IPS-15b (cell line): ENCODE measurements around the gene KNCN.

Experiments
- H3K27me3 ChIP-seq: one replicate; pipeline ENCODE4 v1.6.1; 2013; ENCODE audit warnings: low read length; ENCODE audit not compliant: control insufficient read depth, insufficient read depth
- H3K36me3 ChIP-seq: one replicate; pipeline ENCODE4 v1.6.1; 2013; ENCODE audit warnings: low read length; ENCODE audit not compliant: control insufficient read depth, insufficient read depth
- H3K4me1 ChIP-seq: one replicate; pipeline ENCODE4 v1.6.1; 2013; ENCODE audit warnings: mild to moderate bottlenecking, low read length; ENCODE audit not compliant: control insufficient read depth, insufficient read depth
- H3K4me3 ChIP-seq: one replicate; pipeline ENCODE4 v1.5.1; 2013; ENCODE audit warnings: low read depth, low read length
- H3K9ac ChIP-seq: one replicate; pipeline ENCODE4 v1.6.1; 2013; ENCODE audit warnings: low read depth, mild to moderate bottlenecking, low read length
- H3K9me3 ChIP-seq: one replicate; pipeline ENCODE4 v1.6.1; 2013; ENCODE audit warnings: mild to moderate bottlenecking, low read length; ENCODE audit not compliant: control insufficient read depth, insufficient read depth

The KNCN gene

GRCh38 chr1:46551597-46552095, at the start of gene KNCN:
KNCN (minus strand) TSS chr1:46551647; CDS start chr1:46551215, 432 bp downstream.
- Histone ChIP-seq H3K4me3 (peak within 1 kb of the TSS; percentile 8), H3K9me3 (no peaks in the 10 kb centered on the region), H3K36me3 (no peaks in the 10 kb centered on the region), H3K9ac (no peak within 1 kb of the TSS), H3K4me1 (peaks cover 7% of the 10 kb centered on the region), H3K27me3 (peaks cover 14% of the 10 kb centered on the region)

GRCh38 chr1:46599059-46599970, 47.9 kb upstream of the KNCN start:
- H3K9me3 ChIP-seq, result no peaks in the 10 kb centered on the region
- no peak overlapping the region for H3K4me3 ChIP-seq
- peaks cover 3% of the 10 kb centered on the region for H3K4me1 ChIP-seq
- peaks cover 2% of the 10 kb centered on the region for H3K27me3 ChIP-seq
- H3K36me3 ChIP-seq, result no peaks in the 10 kb centered on the region
- H3K9ac ChIP-seq, result no peak overlapping the region

GRCh38 chr1:46596846-46597245, 45.4 kb upstream of the KNCN start:
- H3K4me1 ChIP-seq, result no peaks in the 10 kb centered on the region
- H3K9me3 ChIP-seq, result no peaks in the 10 kb centered on the region
- H3K36me3 ChIP-seq, result no peaks in the 10 kb centered on the region
- no peaks in the 10 kb centered on the region for H3K27me3 ChIP-seq
- no peak overlapping the region for H3K9ac ChIP-seq
- no peak overlapping the region for H3K4me3 ChIP-seq

- Histone ChIP-seq H3K9me3 (no peaks in the 10 kb centered on the region), H3K4me1 (no peaks in the 10 kb centered on the region), H3K36me3 (no peaks in the 10 kb centered on the region), H3K9ac (no peak overlapping the region), H3K27me3 (no peaks in the 10 kb centered on the region), H3K4me3 (no peak overlapping the region)
Measured at GRCh38 chr1:46596036-46596435, 44.6 kb upstream of the KNCN start.

- Histone ChIP-seq H3K9ac (no peak overlapping the region), H3K27me3 (no peaks in the 10 kb centered on the region), H3K4me3 (no peak overlapping the region), H3K4me1 (no peaks in the 10 kb centered on the region), H3K36me3 (no peaks in the 10 kb centered on the region), H3K9me3 (no peaks in the 10 kb centered on the region)
Measured at GRCh38 chr1:46595127-46595526, 43.7 kb upstream of the KNCN start.

- no peaks in the 10 kb centered on the region for H3K9me3 ChIP-seq
- H3K4me3 ChIP-seq, result no peak overlapping the region
- no peak overlapping the region for H3K9ac ChIP-seq
- H3K27me3 ChIP-seq, result no peaks in the 10 kb centered on the region
- no peaks in the 10 kb centered on the region for H3K4me1 ChIP-seq
- H3K36me3 ChIP-seq, result no peaks in the 10 kb centered on the region
Measured at GRCh38 chr1:46594063-46594462, 42.6 kb upstream of the KNCN start.

GRCh38 chr1:46592823-46593222, 41.4 kb upstream of the KNCN start:
- no peaks in the 10 kb centered on the region for H3K4me1 ChIP-seq
- H3K9me3 ChIP-seq, result no peaks in the 10 kb centered on the region
- H3K27me3 ChIP-seq, result no peaks in the 10 kb centered on the region
- no peak overlapping the region for H3K4me3 ChIP-seq
- no peak overlapping the region for H3K9ac ChIP-seq
- no peaks in the 10 kb centered on the region for H3K36me3 ChIP-seq

- no peaks in the 10 kb centered on the region for H3K4me1 ChIP-seq
- H3K4me3 ChIP-seq, result no peak overlapping the region
- no peaks in the 10 kb centered on the region for H3K9me3 ChIP-seq
- no peak overlapping the region for H3K9ac ChIP-seq
- H3K27me3 ChIP-seq, result no peaks in the 10 kb centered on the region
- no peaks in the 10 kb centered on the region for H3K36me3 ChIP-seq
Measured at GRCh38 chr1:46589529-46589928, 38.1 kb upstream of the KNCN start.

GRCh38 chr1:46587069-46587468, 35.6 kb upstream of the KNCN start:
- Histone ChIP-seq H3K27me3 (no peaks in the 10 kb centered on the region), H3K9ac (no peak overlapping the region), H3K9me3 (no peaks in the 10 kb centered on the region), H3K4me1 (no peaks in the 10 kb centered on the region), H3K36me3 (no peaks in the 10 kb centered on the region), H3K4me3 (no peak overlapping the region)

GRCh38 chr1:46585312-46585938, 34.0 kb upstream of the KNCN start:
- no peaks in the 10 kb centered on the region for H3K36me3 ChIP-seq

GRCh38 chr1:46583494-46583893, 32.0 kb upstream of the KNCN start:
- no peak overlapping the region for H3K4me3 ChIP-seq
- no peaks in the 10 kb centered on the region for H3K9me3 ChIP-seq
- H3K9ac ChIP-seq, result no peak overlapping the region
- no peaks in the 10 kb centered on the region for H3K36me3 ChIP-seq
- H3K4me1 ChIP-seq, result no peaks in the 10 kb centered on the region
- H3K27me3 ChIP-seq, result no peaks in the 10 kb centered on the region

More at GRCh38 chr1:46585312-46585938, 34.0 kb upstream of the KNCN start:
- Histone ChIP-seq H3K9ac (no peak overlapping the region), H3K4me1 (no peaks in the 10 kb centered on the region), H3K9me3 (no peaks in the 10 kb centered on the region), H3K27me3 (no peaks in the 10 kb centered on the region), H3K4me3 (no peak overlapping the region)

- Histone ChIP-seq H3K9me3 (no peaks in the 10 kb centered on the region), H3K9ac (no peak overlapping the region), H3K4me1 (no peaks in the 10 kb centered on the region), H3K36me3 (no peaks in the 10 kb centered on the region), H3K4me3 (no peak overlapping the region), H3K27me3 (no peaks in the 10 kb centered on the region)
Measured at GRCh38 chr1:46582972-46583371, 31.5 kb upstream of the KNCN start.
